Fibroblast of skin of right biceps (primary cell): Measurements from ENCODE around the gene LRTM1.
A peak's percentile ranks its signal among the peaks of the same experiment; 100 is the strongest.

Source experiments
- DNase-seq: peaks from one replicate; pipeline ENCODE4 v3.0.0-alpha.2; 2013

LRTM1 gene

GRCh38 chr3:54889731-54890130 is 38.1 kb downstream of the LRTM1 start:
- no peak for DNase-seq

- no peak for DNase-seq
These were observed 39.0 kb downstream of the LRTM1 start for GRCh38 chr3:54888873-54889272.

- no peak for DNase-seq
These were observed 39.7 kb downstream of the LRTM1 start for GRCh38 chr3:54888162-54888561.

GRCh38 chr3:54882129-54882833 is 45.6 kb downstream of the LRTM1 start:
- peak; percentile 96 for DNase-seq

GRCh38 chr3:54878145-54878544 is 49.7 kb downstream of the LRTM1 start:
- peak; percentile 44 for DNase-seq

- DNase-seq, result peak; percentile 55
These were observed 50.1 kb downstream of the LRTM1 start for GRCh38 chr3:54877730-54878129.

GRCh38 chr3:54876694-54877093 is 51.2 kb downstream of the LRTM1 start:
- DNase-seq, result no peak

GRCh38 chr3:54875596-54876268 is 52.1 kb downstream of the LRTM1 start:
- DNase-seq, result no peak

GRCh38 chr3:54874816-54875556 is 52.9 kb downstream of the LRTM1 start:
- no peak for DNase-seq

- no peak for DNase-seq
These were observed 54.5 kb downstream of the LRTM1 start for GRCh38 chr3:54873059-54874010.

- no peak for DNase-seq
These were observed 56.0 kb downstream of the LRTM1 start for GRCh38 chr3:54871867-54872266.

- peak; percentile 98 for DNase-seq
These were observed 57.4 kb downstream of the LRTM1 start for GRCh38 chr3:54870423-54870822.
